Myometrial cell (primary cell): ENCODE measurements around the gene TCN1. TPM values are rescaled to one million over a fixed set of nuclear protein-coding genes. Genes with fewer than 3 reads are reported as not detected.

Experiments
- total RNA-seq: library from RNA; depleted of rRNA; stranded (reverse); fragments of >200 nt; gene quantifications from 2 replicates; pipeline ENCODE4 v1.2.3, GENCODE V29; 2015

Gene TCN1
- not detected in 2 replicates for total RNA-seq

GRCh38 chr11:59866397-59866796, at the start of gene TCN1:
Gene TCN1 (minus strand): TSS chr11:59866487. CDS start chr11:59866470, 17 bp downstream.

DNA sequence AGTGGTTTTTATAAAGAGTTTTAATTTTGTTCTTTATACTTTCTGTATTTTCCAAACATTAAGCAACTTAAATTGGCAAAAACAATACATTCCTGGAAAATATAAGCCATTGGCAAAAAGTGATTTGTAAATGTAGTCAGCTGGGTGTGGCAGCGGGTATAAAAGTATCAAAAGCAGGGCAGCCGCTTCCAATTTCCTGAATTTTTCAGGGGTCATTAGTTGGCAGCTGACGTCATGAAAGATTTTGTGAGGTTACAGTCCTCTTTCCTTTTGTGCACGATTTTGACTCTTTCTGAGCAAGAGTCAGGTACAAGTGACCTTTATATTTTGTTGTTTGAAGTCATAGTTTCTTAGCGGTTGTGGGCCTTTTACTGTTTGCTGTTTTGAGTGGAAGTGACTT, 12.3 kb upstream of the TCN1 start, which contains the start of gene OOSP3:
TSS of gene OOSP3 (plus strand) at position 208 of the 400 bp plus-strand sequence. CDS start at position 235, 27 bp downstream.

DNA sequence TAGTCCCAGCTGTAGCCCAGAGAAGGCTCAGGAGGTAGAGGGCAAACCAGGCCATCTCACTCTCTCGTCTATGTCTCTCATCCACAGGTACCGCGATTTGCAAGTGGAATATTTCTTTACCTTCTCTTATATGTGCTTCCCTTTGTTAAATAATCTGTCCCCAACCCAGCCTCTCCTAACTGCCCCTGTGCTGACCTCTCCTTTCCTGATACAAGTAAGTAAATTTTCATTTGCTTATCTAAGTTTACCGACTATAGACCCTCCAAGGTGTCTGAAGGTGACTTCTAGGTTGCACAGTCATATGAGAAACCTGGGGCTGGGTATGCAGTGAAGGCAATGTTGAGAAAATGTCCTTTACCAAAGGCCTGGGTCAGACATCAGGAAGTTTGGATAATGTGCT, 20.9 kb downstream of the TCN1 start, which contains the start of gene CBLIF:
TSS of gene CBLIF (minus strand) at position 101 of the 400 bp plus-strand sequence. CDS start at position 55, 46 bp downstream.

GRCh38 chr11:59810189-59810910, 55.9 kb downstream of the TCN1 start, which contains the start of gene MRPL16:
Gene MRPL16 (minus strand): TSS chr11:59810778. CDS start chr11:59810658, 120 bp downstream.

Other genes starting within 250 kb of the TCN1 start
- gene PATL1, start 197.4 kb downstream of the TCN1 start, total RNA-seq: 9.2 and 16.3 TPM in 2 replicates
- not detected in 2 replicates for gene OR10V1, start 152.6 kb downstream of the TCN1 start, total RNA-seq
- 8.9 and 11.0 TPM in 2 replicates for gene STX3, start 111.1 kb downstream of the TCN1 start, total RNA-seq
- gene MRPL16, start 55.7 kb downstream of the TCN1 start, total RNA-seq: 70.6 and 85.1 TPM in 2 replicates
- not detected in 2 replicates for gene CBLIF, start 21.0 kb downstream of the TCN1 start, total RNA-seq
- not detected in 2 replicates for gene OOSP3, start 12.3 kb upstream of the TCN1 start, total RNA-seq
- not detected in 2 replicates for gene OOSP1, start 71.9 kb upstream of the TCN1 start, total RNA-seq
- gene OOSP4A, start 97.5 kb upstream of the TCN1 start, total RNA-seq: not detected in 2 replicates
- gene OOSP4B, start 150.7 kb upstream of the TCN1 start, total RNA-seq: not detected in 2 replicates
- not detected in 2 replicates for gene OOSP2, start 173.9 kb upstream of the TCN1 start, total RNA-seq
- not detected in 2 replicates for gene MS4A3, start 190.2 kb upstream of the TCN1 start, total RNA-seq
- not detected in 2 replicates for gene MS4A2, start 222.2 kb upstream of the TCN1 start, total RNA-seq